ENCODE results near the gene FASTK. TPM values are rescaled to one million over a fixed set of nuclear protein-coding genes. Genes with fewer than 3 reads are reported as not detected.

FASTK gene
- total RNA-seq, 1 experiment from 2014 or later, result 86.4 TPM

DNA sequence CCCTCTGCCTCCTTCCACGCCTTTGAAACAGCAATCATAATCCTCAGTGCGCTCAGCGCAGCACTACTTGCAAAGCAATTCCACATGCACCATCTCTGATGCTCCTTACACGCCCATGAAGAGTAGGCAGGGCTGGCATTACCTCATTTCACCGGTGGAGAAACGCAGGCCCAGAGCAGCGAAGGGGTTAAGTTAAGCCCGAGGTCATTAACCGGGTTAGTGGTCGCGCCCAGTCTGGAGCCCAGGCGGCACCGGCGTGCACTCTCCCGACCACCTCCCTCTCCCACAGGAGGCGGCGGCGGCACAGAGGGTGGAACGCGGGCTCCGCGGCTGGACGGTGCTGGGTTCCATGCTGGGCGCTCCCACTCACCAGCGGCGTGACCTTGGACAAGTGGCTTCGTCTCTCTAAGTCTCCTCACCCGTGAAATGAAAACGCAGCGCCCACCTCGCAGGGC lies 515 bp downstream of the FASTK start:
- intact Hi-C loops (cut with micrococcal nuclease), result no loop called here
- ChIA-PET POLR2A (interaction anchor here (1.0 to 1.4 kb wide), 3 partner anchors 10 to 19 kb away, joined by 3 to 13 read pairs (median 9); no protein-coding TSS in a partner anchor), CTCF (interaction anchor here (0.7 to 1.4 kb wide), 4 partner anchors 19 to 62 kb away, joined by 3 read pairs; no protein-coding TSS in a partner anchor), RAD21 (ENCODE audit: low non-redundant PET in 1 of 2, low total read pairs in 2 of 2, uncharacterized antibody in 2 of 2, unreplicated experiment in 2 of 2) (no interaction called here)
- Histone ChIP-seq H3K4me2 (ENCODE audit: low read length) (peak overlapping the region; percentile 94), H3K4me1 (ENCODE audit: control insufficient read depth in 1 of 2, insufficient read depth in 2 of 2, low read length in 2 of 2) (peaks cover 28 to 63% of the 10 kb centered on the region in 2 experiments), H3K9me2 (ENCODE audit: insufficient read depth) (no peaks in the 10 kb centered on the region), H3K9ac (ENCODE audit: low read length) (peak overlapping the region; percentile 100), H3K9me3 (ENCODE audit: control insufficient read depth in 1 of 2, insufficient read depth in 1 of 2, low read depth in 1 of 2, low read length in 2 of 2) (no peaks in the 10 kb centered on the region), H3K79me2 (ENCODE audit: insufficient read depth, low read length) (peaks cover 45% of the 10 kb centered on the region), H2AFZ (ENCODE audit: low read depth, low read length, poor library complexity, severe bottlenecking) (no peak overlapping the region), H4K20me1 (ENCODE audit: insufficient read depth) (no peaks in the 10 kb centered on the region), H3K4me3 (replicated peaks in 1 of 2; ENCODE audit: low read depth in 1 of 2, low read length in 2 of 2) (peak overlapping the region; percentile 90 to 94), H3K36me3 (ENCODE audit: control insufficient read depth in 1 of 2, insufficient read depth in 2 of 2, low read length in 2 of 2) (peaks cover 6 to 11% of the 10 kb centered on the region in 2 experiments; a peak in 3 of 4 replicates), H3K27ac (ENCODE audit: low read depth, low read length) (peak overlapping the region; percentile 94), H3K27me3 (ENCODE audit: insufficient read depth, low read length) (no peaks in the 10 kb centered on the region)
- 0 out of 2 replicates have a peak, but pooled peaks have one; percentile 79 for TF ChIP-seq ZFX (IDR thresholded peaks at IDR 0.05)
- no peak for TF ChIP-seq REST (IDR thresholded peaks at IDR 0.05; ENCODE audit: low read depth)
- DNase-seq (ENCODE audit: low read depth, low spot score) (no peak), ATAC-seq (peak; percentile 2)
- BruUV-seq (replicated peaks), result TSS peak; percentile 63

- intact Hi-C loops (cut with micrococcal nuclease), result no loop called here
- peak overlapping the region; percentile 90 to 94 for H3K4me3 ChIP-seq (replicated peaks in 1 of 2; ENCODE audit: low read depth in 1 of 2, low read length in 2 of 2)
- H4K20me1 ChIP-seq (ENCODE audit: insufficient read depth), result no peaks in the 10 kb centered on the region
- H2AFZ ChIP-seq (ENCODE audit: low read depth, low read length, poor library complexity, severe bottlenecking), result no peak overlapping the region
- ChIA-PET POLR2A (no interaction called here), CTCF (no interaction called here), RAD21 (ENCODE audit: low non-redundant PET in 1 of 2, low total read pairs in 2 of 2, uncharacterized antibody in 2 of 2, unreplicated experiment in 2 of 2) (interaction anchor here in 1 of 2 experiments (0.6 kb wide), 1 partner anchor 17 kb away, joined by 4 read pairs; no protein-coding TSS in a partner anchor)
- H3K36me3 ChIP-seq (ENCODE audit: control insufficient read depth in 1 of 2, insufficient read depth in 2 of 2, low read length in 2 of 2), result peaks cover 9 to 13% of the 10 kb centered on the region in 2 experiments; a peak in 3 of 4 replicates
- peak overlapping the region; percentile 94 for H3K4me2 ChIP-seq (ENCODE audit: low read length)
- DNase-seq (ENCODE audit: low read depth, low spot score), result no peak
- peak overlapping the region; percentile 100 for H3K9ac ChIP-seq (ENCODE audit: low read length)
- H3K79me2 ChIP-seq (ENCODE audit: insufficient read depth, low read length), result peaks cover 45% of the 10 kb centered on the region
- no peaks in the 10 kb centered on the region for H3K9me3 ChIP-seq (ENCODE audit: control insufficient read depth in 1 of 2, insufficient read depth in 1 of 2, low read depth in 1 of 2, low read length in 2 of 2)
- H3K27me3 ChIP-seq (ENCODE audit: insufficient read depth, low read length), result no peaks in the 10 kb centered on the region
- H3K27ac ChIP-seq (ENCODE audit: low read depth, low read length), result peak overlapping the region; percentile 94
- H3K9me2 ChIP-seq (ENCODE audit: insufficient read depth), result no peaks in the 10 kb centered on the region
- no TSS peak for BruUV-seq (replicated peaks)
- H3K4me1 ChIP-seq (ENCODE audit: control insufficient read depth in 1 of 2, insufficient read depth in 2 of 2, low read length in 2 of 2), result peaks cover 28 to 59% of the 10 kb centered on the region in 2 experiments
- no peak for ATAC-seq
- TF ChIP-seq RAD21 (IDR thresholded peaks at IDR 0.05; ENCODE audit: low read depth) (no peak), REST (IDR thresholded peaks at IDR 0.05; ENCODE audit: low read depth) (no peak), POLR2A (IDR thresholded peaks at IDR 0.05; ENCODE audit: borderline replicate concordance, extremely low read depth, insufficient read depth, insufficient read length) (no peak), ZNF274 (IDR thresholded peaks at IDR 0.05; ENCODE audit: low read depth, low read length) (no peak)
- TF ChIP-seq, protein P1, sequence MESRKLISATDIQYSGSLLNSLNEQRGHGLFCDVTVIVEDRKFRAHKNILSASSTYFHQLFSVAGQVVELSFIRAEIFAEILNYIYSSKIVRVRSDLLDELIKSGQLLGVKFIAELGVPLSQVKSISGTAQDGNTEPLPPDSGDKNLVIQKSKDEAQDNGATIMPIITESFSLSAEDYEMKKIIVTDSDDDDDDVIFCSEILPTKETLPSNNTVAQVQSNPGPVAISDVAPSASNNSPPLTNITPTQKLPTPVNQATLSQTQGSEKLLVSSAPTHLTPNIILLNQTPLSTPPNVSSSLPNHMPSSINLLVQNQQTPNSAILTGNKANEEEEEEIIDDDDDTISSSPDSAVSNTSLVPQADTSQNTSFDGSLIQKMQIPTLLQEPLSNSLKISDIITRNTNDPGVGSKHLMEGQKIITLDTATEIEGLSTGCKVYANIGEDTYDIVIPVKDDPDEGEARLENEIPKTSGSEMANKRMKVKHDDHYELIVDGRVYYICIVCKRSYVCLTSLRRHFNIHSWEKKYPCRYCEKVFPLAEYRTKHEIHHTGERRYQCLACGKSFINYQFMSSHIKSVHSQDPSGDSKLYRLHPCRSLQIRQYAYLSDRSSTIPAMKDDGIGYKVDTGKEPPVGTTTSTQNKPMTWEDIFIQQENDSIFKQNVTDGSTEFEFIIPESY (IDR thresholded peaks at IDR 0.05; ENCODE audit: extremely low read depth, insufficient replicate concordance, low read length), result no peak
- TF ChIP-seq, protein P2, sequence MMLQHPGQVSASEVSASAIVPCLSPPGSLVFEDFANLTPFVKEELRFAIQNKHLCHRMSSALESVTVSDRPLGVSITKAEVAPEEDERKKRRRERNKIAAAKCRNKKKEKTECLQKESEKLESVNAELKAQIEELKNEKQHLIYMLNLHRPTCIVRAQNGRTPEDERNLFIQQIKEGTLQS (IDR thresholded peaks at IDR 0.05), result no peak
Observed at GRCh38 chr7:151079199-151079910, 1.3 kb downstream of the FASTK start.

All from HCT116 (cell line).